ENCODE results near the gene CYSRT1.

Gene CYSRT1

GRCh38 chr9:137273095-137273490 lies 48.1 kb downstream of the CYSRT1 start:
- no peak for DNase-seq

DNA sequence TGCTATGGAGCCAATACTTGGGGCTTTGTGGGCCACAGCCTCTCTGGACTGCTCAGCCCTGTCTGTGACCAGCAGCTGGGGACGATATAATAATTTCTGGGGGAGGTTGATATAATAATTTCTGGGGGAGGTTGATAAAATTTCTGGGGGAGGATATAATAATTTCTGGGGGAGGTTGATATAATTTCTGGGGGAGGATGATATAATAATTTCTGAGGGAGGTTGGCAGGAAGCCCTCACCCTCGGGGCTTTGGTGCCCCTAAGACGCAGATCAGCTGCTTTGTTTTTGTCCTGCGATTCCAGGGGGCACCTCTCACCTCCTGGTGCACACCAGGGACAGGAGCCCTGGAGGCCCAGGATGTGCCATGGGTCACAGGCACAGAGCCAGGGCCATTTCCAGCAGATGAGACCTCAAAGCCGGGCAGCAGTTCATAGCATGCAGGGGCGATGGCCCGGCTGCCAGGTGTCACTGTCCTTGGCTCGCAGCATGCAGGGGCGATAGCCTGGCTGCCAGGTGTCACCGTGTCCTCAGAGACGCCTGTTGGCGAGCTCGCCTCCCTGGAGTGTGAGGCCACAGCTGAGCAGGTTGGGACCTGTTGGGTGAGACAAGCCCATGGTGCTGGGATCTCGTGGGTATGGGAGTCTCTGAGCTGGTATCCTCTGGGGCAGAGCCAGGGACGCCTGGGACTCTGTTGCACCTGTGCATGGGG lies 48.8 kb downstream of the CYSRT1 start:
- DNase-seq: no peak

DNA sequence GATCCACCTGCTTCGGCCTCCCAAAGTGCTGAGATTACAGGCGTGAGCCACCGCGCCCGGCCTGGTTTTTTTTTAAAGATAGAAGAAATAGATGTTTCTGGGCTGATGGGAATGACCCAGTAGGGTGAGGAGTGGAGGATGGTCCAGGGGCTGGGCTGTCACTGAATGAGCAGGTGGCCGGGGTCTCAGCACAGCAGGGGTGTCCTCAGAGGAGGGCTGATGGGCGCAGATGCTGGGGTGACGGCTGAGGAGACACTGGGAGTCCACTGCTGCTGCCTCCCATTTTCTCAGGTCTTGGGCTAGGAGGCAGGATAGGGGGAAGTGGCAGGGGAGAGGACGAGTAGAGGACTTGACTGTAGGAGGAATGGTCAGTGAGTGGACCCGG lies 50.2 kb downstream of the CYSRT1 start:
- DNase-seq: no peak

Data from NCI-H1092 treated with DMSO at 0.1 percent for 48 hours (cell line).